Fibroblast of lung (primary cell): Measurements from ENCODE around the gene ACOT7.

ENCODE experiments used
- CTCF ChIP-seq, 2 donors: IDR thresholded peaks in 1 of 2; conservative IDR thresholded peaks in 1 of 2; 1 replicate in 1 of 2; 2 replicates in 1 of 2; pipeline ENCODE4 v1.5.1; 2011 to 2012; ENCODE audit warnings: low read length in 2 of 2, control low read depth in 1 of 2, inconsistent platforms in 1 of 2, low read depth in 1 of 2, mild to moderate bottlenecking in 1 of 2
- EZH2 ChIP-seq: IDR thresholded peaks from 2 replicates; pipeline ENCODE4 v1.5.1; 2012; ENCODE audit warnings: low read length, control low read depth, mild to moderate bottlenecking; ENCODE audit errors: missing control alignments

- no peak for TF ChIP-seq CTCF (conservative IDR thresholded peaks at IDR 0.05 in 1 of 2, IDR thresholded peaks at IDR 0.05 in 1 of 2; ENCODE audit: low read depth in 1 of 2, low read length in 2 of 2)
- TF ChIP-seq EZH2, result no peak
Observed at GRCh38 chr1:6334261-6334993, 59.1 kb downstream of the ACOT7 start.
